GM06990 (cell line): Measurements from ENCODE around the gene REXO5.

Experiments used
- DNase-seq: peaks from one replicate; pipeline ENCODE4 v3.0.0-alpha.2; 2011; ENCODE audit not compliant: insufficient read length; ENCODE audit errors: extremely low read depth
- H3K27me3 ChIP-seq: replicated peaks from 2 replicates; pipeline ENCODE4 v1.6.0; 2011; ENCODE audit warnings: low read length; ENCODE audit not compliant: control insufficient read depth, insufficient read depth
- H3K36me3 ChIP-seq: 2 replicates; pipeline ENCODE4 v1.5.1; 2011; ENCODE audit warnings: low read length; ENCODE audit not compliant: control insufficient read depth, insufficient read depth
- H3K4me3 ChIP-seq: replicated peaks from 2 replicates; pipeline ENCODE4 v1.5.1; 2011; ENCODE audit warnings: low read depth, mild to moderate bottlenecking, control low read depth, low read length
- TF ChIP-seq, protein P1 (sequence below): IDR thresholded peaks from 2 replicates; pipeline ENCODE4 v1.5.1; 2011; ENCODE audit warnings: low read length, control low read depth, mild to moderate bottlenecking, inconsistent platforms; ENCODE audit not compliant: insufficient read depth, poor library complexity, severe bottlenecking

The REXO5 gene

DNA sequence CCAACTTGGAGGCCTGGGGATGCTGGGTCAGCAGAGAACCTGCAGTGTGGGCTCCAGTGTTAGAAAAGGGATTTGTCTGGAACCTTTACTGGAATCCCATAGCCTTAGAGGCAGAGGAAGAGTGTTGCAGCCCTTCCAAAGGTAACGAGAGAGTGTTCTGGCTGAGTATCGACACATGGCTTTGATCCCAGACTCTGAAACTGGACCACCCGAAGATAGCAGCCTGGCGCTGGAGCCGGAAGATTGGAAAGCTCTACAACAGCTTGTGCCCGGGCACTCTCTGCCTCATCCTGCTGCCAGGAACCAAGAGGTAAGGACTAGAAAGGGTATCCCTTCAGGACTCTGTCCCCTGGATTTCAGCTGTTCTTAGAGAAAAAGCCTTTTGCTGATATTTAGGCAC is 39.7 kb downstream of the REXO5 start:
- DNase-seq: no peak
- Histone ChIP-seq H3K36me3 (peaks cover 2% of the 10 kb centered on the region), H3K4me3 (no peak overlapping the region), H3K27me3 (no peaks in the 10 kb centered on the region)
- TF ChIP-seq, protein P1, sequence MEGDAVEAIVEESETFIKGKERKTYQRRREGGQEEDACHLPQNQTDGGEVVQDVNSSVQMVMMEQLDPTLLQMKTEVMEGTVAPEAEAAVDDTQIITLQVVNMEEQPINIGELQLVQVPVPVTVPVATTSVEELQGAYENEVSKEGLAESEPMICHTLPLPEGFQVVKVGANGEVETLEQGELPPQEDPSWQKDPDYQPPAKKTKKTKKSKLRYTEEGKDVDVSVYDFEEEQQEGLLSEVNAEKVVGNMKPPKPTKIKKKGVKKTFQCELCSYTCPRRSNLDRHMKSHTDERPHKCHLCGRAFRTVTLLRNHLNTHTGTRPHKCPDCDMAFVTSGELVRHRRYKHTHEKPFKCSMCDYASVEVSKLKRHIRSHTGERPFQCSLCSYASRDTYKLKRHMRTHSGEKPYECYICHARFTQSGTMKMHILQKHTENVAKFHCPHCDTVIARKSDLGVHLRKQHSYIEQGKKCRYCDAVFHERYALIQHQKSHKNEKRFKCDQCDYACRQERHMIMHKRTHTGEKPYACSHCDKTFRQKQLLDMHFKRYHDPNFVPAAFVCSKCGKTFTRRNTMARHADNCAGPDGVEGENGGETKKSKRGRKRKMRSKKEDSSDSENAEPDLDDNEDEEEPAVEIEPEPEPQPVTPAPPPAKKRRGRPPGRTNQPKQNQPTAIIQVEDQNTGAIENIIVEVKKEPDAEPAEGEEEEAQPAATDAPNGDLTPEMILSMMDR: no peak

DNA sequence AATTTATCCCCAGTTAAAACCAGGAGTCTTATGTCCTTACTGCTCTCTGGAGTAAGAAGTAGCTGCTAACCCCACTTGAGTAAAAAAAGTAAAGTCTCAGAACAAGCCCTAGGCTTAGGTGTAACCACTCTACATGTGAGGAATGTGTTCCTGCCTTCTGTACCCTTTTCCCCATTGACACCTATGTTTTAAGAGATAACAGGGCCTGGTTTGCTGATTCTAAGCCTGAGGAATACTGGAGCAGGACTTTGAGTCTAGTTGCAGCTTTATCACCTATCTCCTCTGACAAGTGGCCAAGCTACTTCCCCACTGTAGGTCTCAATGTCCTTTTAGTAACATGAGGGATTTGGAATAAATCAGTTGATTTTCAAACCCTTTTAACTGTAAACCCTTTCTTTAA is 40.2 kb downstream of the REXO5 start:
- DNase-seq: no peak
- Histone ChIP-seq H3K36me3 (peaks cover 2% of the 10 kb centered on the region), H3K4me3 (no peak overlapping the region), H3K27me3 (no peaks in the 10 kb centered on the region)
- TF ChIP-seq, protein P1: no peak

DNA sequence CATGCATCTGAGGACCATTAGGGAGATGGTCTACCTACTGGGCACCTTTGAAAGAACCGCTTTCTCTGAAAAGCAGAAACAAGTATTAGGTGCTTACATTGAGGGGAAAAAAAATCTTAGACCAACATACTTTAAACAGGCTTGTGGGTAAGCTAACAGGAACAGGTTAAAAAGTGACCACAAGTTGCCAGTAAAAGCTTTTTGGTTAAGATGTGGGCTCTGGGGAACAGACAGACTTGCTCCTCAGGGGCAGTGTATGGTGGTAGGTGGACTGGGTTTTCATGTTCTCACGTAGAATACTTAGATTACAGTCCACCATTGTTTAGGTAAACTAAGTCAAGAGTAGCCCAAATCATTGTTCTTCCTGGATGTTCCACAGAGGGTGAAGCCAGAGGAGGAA is 41.2 kb downstream of the REXO5 start:
- TF ChIP-seq, protein P1: no peak
- Histone ChIP-seq H3K36me3 (peaks cover 2% of the 10 kb centered on the region), H3K4me3 (no peak overlapping the region), H3K27me3 (no peaks in the 10 kb centered on the region)
- DNase-seq: no peak

DNA sequence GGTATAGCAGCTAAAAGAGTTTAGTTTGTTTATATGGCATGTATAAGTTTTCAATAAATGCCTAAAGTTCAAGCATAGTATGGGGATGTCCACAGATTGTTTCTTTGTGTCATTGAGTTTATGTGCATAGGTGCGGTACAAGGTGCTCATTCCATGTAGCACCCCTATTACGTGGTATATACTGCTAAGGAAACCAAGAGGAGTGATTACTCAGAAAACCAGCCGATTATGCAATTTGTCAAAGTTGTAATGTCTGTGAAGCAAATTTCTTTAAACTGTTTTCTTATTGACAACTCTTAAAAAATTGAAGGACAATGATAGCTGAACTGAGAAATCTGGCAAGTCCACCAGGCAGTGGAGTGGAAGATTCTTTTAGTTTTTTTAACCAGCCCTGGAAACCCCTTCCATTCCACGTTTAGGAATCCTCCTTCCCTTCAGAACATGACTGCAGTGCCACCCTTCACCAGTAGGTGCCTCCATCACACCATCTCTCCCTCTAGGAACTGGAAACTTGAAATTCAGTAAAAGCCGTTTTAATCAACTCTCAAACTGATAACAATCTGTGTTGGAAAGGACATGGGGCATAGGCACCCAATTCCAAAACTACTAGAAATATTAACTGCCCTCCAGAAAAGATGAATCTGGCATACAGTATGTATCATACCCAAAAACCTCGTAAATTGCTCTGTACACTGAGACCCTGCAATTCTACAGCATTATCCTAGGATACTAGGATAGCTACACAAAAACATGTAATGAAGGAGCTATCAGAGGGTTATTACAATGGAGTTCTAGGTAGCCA is 43.5 kb downstream of the REXO5 start:
- peaks cover 2% of the 10 kb centered on the region; the same call in 1 of the 2 replicates for H3K36me3 ChIP-seq
- TF ChIP-seq, protein P1: peak; percentile 97

DNA sequence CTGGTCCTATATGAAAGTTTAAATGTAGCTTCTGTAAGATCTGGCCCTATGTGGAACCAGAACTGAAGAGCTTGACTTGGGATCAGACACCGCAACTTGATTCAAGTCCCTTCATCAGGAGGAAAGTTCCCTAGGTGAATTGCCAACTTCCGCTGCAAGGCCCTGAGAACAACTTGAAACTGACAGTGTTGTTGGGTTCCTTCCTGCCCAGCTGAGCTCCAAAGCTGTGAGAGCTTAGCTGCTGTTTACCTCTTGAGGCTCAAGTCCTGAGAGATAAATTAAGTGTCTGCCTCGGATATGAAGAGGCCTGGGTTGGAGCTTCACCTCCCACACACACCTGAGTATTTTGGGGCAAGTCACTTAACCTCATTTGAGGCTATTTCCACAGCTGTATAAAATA is 44.7 kb downstream of the REXO5 start:
- DNase-seq: no peak
- Histone ChIP-seq H3K4me3 (no peak overlapping the region), H3K36me3 (peaks cover 2% of the 10 kb centered on the region; the same call in 1 of the 2 replicates), H3K27me3 (no peaks in the 10 kb centered on the region)
- TF ChIP-seq, protein P1: no peak

More for the DNA sequence above, 43.5 kb downstream of the REXO5 start:
- no peaks in the 10 kb centered on the region for H3K27me3 ChIP-seq
- no peak overlapping the region for H3K4me3 ChIP-seq
- DNase-seq: no peak
